K562 (cell line): ENCODE measurements around the gene TECPR1. TPM values are rescaled to one million over a fixed set of nuclear protein-coding genes. Genes with fewer than 3 reads are reported as not detected.

Experiments
- ATAC-seq: fragments of 200-7000 bp; cut with Tn5 transposase; 3 replicates; pipeline ENCODE4 v1.9.1; 2020; ENCODE audit warnings: moderate library complexity
- BruUV-seq: library from RNA; stranded (reverse); fragments of 400-500 nt; replicated peaks from 2 replicates; lab custom pipeline; 2021; lab: Mats Ljungman, UMichigan
- CTCF ChIA-PET: fragments of 300-600 bp; formaldehyde crosslinking; extraction: SDS; loops from one replicate; lab custom pipeline; 2021; ENCODE audit warnings: low intra/inter-chr PET ratio; lab: Yijun Ruan, JAX
- POLR2A ChIA-PET: fragments of 300-600, 350-650 bp; sonication (Branson Sonifier 250); formaldehyde crosslinking; extraction: SDS; loops from one replicate; lab custom pipeline; 2021; ENCODE audit warnings: antibody characterized with exemption, inconsistent platforms; lab: Yijun Ruan, JAX
- DNase-seq, 4 experiments: peaks; one replicate each; pipeline versions ENCODE4 v3.0.0 to v3.0.0-alpha.2; 2011 to 2018; ENCODE audit warnings: low spot score in 3 of 4, mixed read lengths in 3 of 4; ENCODE audit errors: extremely low read depth in 1 of 4
- FAIRE-seq: peaks from 2 replicates; lab custom pipeline; 2011; peaks lifted over from hg19 to GRCh38; lab: Jason Lieb, UNC
- H2AFZ ChIP-seq: 2 replicates; pipeline ENCODE4 v1.6.0; 2011; ENCODE audit warnings: low read depth, low read length, control low read depth, inconsistent platforms
- H3K27ac ChIP-seq: fragments of 200-600 bp; 3 replicates; pipeline ENCODE4 v1.8.0; 2011; ENCODE audit warnings: low read depth, mild to moderate bottlenecking, control low read depth, inconsistent platforms, low read length, moderate library complexity, mixed read lengths; ENCODE audit errors: extremely low read depth
- H3K27me3 ChIP-seq, 2 experiments: fragments of 300-600 bp in 1 of 2; 2 replicates in 1 of 2; 3 replicates in 1 of 2; pipeline versions ENCODE4 v1.6.0 to v1.8.0; 2011; ENCODE audit warnings: inconsistent platforms in 2 of 2, low read length in 2 of 2, mild to moderate bottlenecking in 1 of 2, mixed read lengths in 1 of 2, moderate library complexity in 1 of 2; ENCODE audit not compliant: control insufficient read depth in 2 of 2, insufficient read depth in 2 of 2
- H3K36me3 ChIP-seq: fragments of 300-600 bp; 3 replicates; pipeline ENCODE4 v1.8.0; 2011; ENCODE audit warnings: mild to moderate bottlenecking, low read length, inconsistent platforms; ENCODE audit not compliant: control insufficient read depth, insufficient read depth
- H3K4me1 ChIP-seq, 2 experiments: fragments of 200-600 bp in 1 of 2; replicated peaks in 1 of 2; 2 replicates in 1 of 2; 3 replicates in 1 of 2; pipeline versions ENCODE4 v1.5.1 to v1.8.0; 2011; ENCODE audit warnings: inconsistent platforms in 2 of 2, low read length in 2 of 2, mild to moderate bottlenecking in 1 of 2, mixed read lengths in 1 of 2, moderate library complexity in 1 of 2; ENCODE audit not compliant: control insufficient read depth in 2 of 2, insufficient read depth in 2 of 2
- H3K4me2 ChIP-seq: 2 replicates; pipeline ENCODE4 v1.6.1; 2011; ENCODE audit warnings: low read length, control low read depth, inconsistent platforms, mixed read lengths; ENCODE audit not compliant: insufficient read depth
- H3K4me3 ChIP-seq: fragments of 200-600 bp; sonication (generic), shearing (Covaris generic); 2 replicates; pipeline ENCODE4 v1.5.1; 2016; ENCODE audit warnings: control low read depth, inconsistent platforms
- H3K79me2 ChIP-seq: fragments of 200-600 bp; 3 replicates; pipeline ENCODE4 v1.8.0; 2011; ENCODE audit warnings: low read length, inconsistent platforms; ENCODE audit not compliant: control insufficient read depth, insufficient read depth
- H3K9ac ChIP-seq, 2 experiments: 2 replicates each; pipeline versions ENCODE4 v1.6.0 to v1.6.1; 2011; ENCODE audit warnings: low read depth in 2 of 2, low read length in 2 of 2, control low read depth in 1 of 2, inconsistent platforms in 1 of 2, mild to moderate bottlenecking in 1 of 2, mixed read lengths in 1 of 2; ENCODE audit not compliant: insufficient read depth in 1 of 2
- H3K9me1 ChIP-seq: one replicate; pipeline ENCODE4 v1.6.0; 2011; ENCODE audit warnings: inconsistent platforms, mild to moderate bottlenecking, low read length, moderate library complexity; ENCODE audit not compliant: control insufficient read depth, insufficient read depth
- H3K9me3 ChIP-seq: replicated peaks from 2 replicates; pipeline ENCODE4 v1.5.1; 2011; ENCODE audit warnings: low read depth, low read length, inconsistent platforms; ENCODE audit not compliant: control insufficient read depth, insufficient read depth
- H4K20me1 ChIP-seq: replicated peaks from 2 replicates; pipeline ENCODE4 v1.6.1; 2011; ENCODE audit warnings: low read length, inconsistent platforms, mixed read lengths; ENCODE audit not compliant: control insufficient read depth, insufficient read depth
- FOXA3 ChIP-seq, 2 experiments: fragments of 450-650 bp in 1 of 2; sonication (generic) in 1 of 2; formaldehyde crosslinking; IDR thresholded peaks in 1 of 2; conservative IDR thresholded peaks in 1 of 2; 2 replicates each; pipeline versions ENCODE4 v1.4.0 to v1.8.0; 2020 to 2022; ENCODE audit warnings: mild to moderate bottlenecking in 2 of 2, missing genetic modification reagents in 1 of 2
- JUN ChIP-seq, 2 experiments: sonication (generic) in 1 of 2; formaldehyde crosslinking in 1 of 2; IDR thresholded peaks; 2 replicates each; pipeline versions ENCODE4 v1.6.1 to v1.8.0; 2012 to 2022; ENCODE audit warnings: borderline replicate concordance in 2 of 2, mild to moderate bottlenecking in 2 of 2, improper control_type of control experiment in 1 of 2, low read depth in 1 of 2, low read length in 1 of 2, missing genetic modification reagents in 1 of 2
- KLF13 ChIP-seq: fragments of 450-650 bp; IDR thresholded peaks from 2 replicates; pipeline ENCODE4 v1.6.1; 2016; ENCODE audit warnings: missing genetic modification characterization, low read depth, mild to moderate bottlenecking, missing compliant biosample characterization, moderate library complexity, borderline replicate concordance
- MTF1 ChIP-seq: fragments of 250-450 bp; sonication (Bioruptor Pico); IDR thresholded peaks from 2 replicates; pipeline ENCODE4 v1.9.0; 2021; ENCODE audit warnings: moderate library complexity, mild to moderate bottlenecking, inconsistent platforms, borderline replicate concordance
- U2AF2 ChIP-seq: fragments of 200-400 bp; formaldehyde crosslinking; optimal IDR thresholded peaks from 2 replicates; pipeline ENCODE3; 2017; ENCODE audit warnings: low read depth, mild to moderate bottlenecking, low read length
- ZNF121 ChIP-seq: sonication (generic); formaldehyde crosslinking; conservative IDR thresholded peaks from 2 replicates; pipeline ENCODE4 v1.8.0; 2022; ENCODE audit warnings: missing genetic modification reagents
- ZNF589 ChIP-seq: fragments of 200-800 bp; sonication (Bioruptor generic); IDR thresholded peaks from 2 replicates; pipeline ENCODE4 v1.6.1; 2016; ENCODE audit warnings: low read depth, missing genetic modification characterization, missing compliant biosample characterization
- ZNF79 ChIP-seq: fragments of 250-450 bp; sonication (Bioruptor Pico); IDR thresholded peaks from 2 replicates; pipeline ENCODE4 v1.4.0; 2020; ENCODE audit warnings: low read depth, mild to moderate bottlenecking, moderate library complexity
- WGBS: fragments of 100-300 bp; shearing (Covaris generic); methylation state at CpG from one replicate; pipeline ENCODE4 v1.1.6; 2016; ENCODE audit warnings: low coverage, mixed read lengths; ENCODE audit not compliant: insufficient coverage; ENCODE audit errors: missing lambda C conversion rate; 5-methylcytosine and 5-hydroxymethylcytosine counted together
- in situ Hi-C: fragments of 300-500 bp; cut with MboI; formaldehyde crosslinking; loops from 4 replicates; pipeline ENCODE4 v1.15.0; 2018; ENCODE audit warnings: inconsistent platforms, mixed read lengths
- intact Hi-C: fragments of 100-400 bp; cut with micrococcal nuclease; formaldehyde crosslinking; loops from 2 replicates; pipeline ENCODE4 v1.14.2; 2022
- polyA plus RNA-seq, 8 experiments: library from polyadenylated mRNA; depleted of rRNA in 4 of 8; stranded (reverse) in 5 of 8; unstranded in 3 of 8; fragments of >200 nt; fragmentation: Nextera tagmentation in 2 of 8; fragmentation: Illumina TruSeq in 1 of 8; extraction: Ambion mirVana in 2 of 8; extraction: Trizol in 1 of 8; gene quantifications; 2 replicates each; pipeline versions ENCODE4 v1.2.1 to v1.2.3, GENCODE V29; 2011 to 2014; ENCODE audit warnings: inconsistent platforms in 1 of 8, missing spikeins in 1 of 8
- total RNA-seq, 7 experiments: library from RNA; depleted of rRNA in 6 of 7; stranded (reverse); fragments of >200 nt in 6 of 7; fragmentation: Illumina TruSeq in 2 of 7; extraction: Trizol in 2 of 7; gene quantifications; 2 replicates each; pipeline versions ENCODE4 v1.2.1 to v1.2.3, GENCODE V29; 2011 to 2021; ENCODE audit warnings: low replicate concordance in 1 of 7

TECPR1 gene
- total and polyA plus RNA-seq, 9 of the 15 experiments (the other 6 are each of a cell fraction or from before 2014, with no cell fraction given): 0.17 to 15.0 (median 2.2) TPM

DNA sequence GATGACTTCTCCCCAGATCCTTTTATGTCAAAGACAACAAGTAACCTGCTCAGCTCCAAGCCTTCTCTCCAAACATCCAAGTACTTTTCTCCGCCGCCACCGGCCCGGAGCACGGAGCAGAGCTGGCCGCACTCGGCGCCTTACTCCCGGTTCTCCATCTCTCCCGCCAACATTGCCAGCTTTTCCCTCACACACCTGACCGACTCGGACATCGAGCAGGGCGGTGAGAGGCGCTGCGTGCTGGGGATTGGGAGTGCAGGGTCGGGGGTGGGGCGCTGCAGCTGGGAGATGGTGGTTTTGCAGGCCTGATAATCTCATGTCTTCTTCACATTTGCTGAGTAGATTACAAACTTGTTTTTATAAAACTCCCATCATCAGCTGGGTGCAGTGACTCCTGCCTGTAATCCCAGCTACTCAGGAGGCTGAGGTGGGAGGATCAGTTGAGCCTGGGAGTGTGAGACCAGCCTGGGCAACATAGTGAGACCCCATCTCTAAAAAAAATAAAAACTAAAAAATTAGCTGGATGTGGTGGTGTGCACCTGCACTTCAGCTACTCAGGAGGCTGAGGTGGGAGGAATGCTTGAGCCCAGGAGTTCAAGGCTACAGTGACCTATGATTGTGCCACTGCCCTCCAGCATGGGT, 47.9 kb downstream of the TECPR1 start:
- ATAC-seq (no peak), DNase-seq (no peak), FAIRE-seq (no peak)
- H3K4me2 ChIP-seq: no peak overlapping the region
- no peak overlapping the region for H2AFZ ChIP-seq
- no peak overlapping the region for H3K4me3 ChIP-seq
- H4K20me1 ChIP-seq: no peaks in the 10 kb centered on the region
- CTCF ChIA-PET: no interaction called here
- no peaks in the 10 kb centered on the region for H3K27me3 ChIP-seq
- no peak overlapping the region for H3K9ac ChIP-seq
- POLR2A ChIA-PET: no interaction called here
- TF ChIP-seq ZNF121 (CRISPR knock-in tag) (peak; percentile 62; the same call in 1 of the 2 replicates), MTF1 (CRISPR knock-in tag) (no peak)
- BruUV-seq: no TSS peak
- no peaks in the 10 kb centered on the region for H3K9me3 ChIP-seq
- WGBS: 89% methylated on average over 14 of the region's 18 CpGs
- H3K4me1 ChIP-seq: peaks cover 0 to 23% of the 10 kb centered on the region in 2 experiments; a peak in 2 of 5 replicates
- in situ Hi-C loops: no loop called here
- intact Hi-C loops: no loop called here
- no peak overlapping the region for H3K27ac ChIP-seq
- no peaks in the 10 kb centered on the region for H3K79me2 ChIP-seq
- peaks cover 42% of the 10 kb centered on the region; the same call in 1 of the 3 replicates for H3K36me3 ChIP-seq
- no peaks in the 10 kb centered on the region for H3K9me1 ChIP-seq

DNA sequence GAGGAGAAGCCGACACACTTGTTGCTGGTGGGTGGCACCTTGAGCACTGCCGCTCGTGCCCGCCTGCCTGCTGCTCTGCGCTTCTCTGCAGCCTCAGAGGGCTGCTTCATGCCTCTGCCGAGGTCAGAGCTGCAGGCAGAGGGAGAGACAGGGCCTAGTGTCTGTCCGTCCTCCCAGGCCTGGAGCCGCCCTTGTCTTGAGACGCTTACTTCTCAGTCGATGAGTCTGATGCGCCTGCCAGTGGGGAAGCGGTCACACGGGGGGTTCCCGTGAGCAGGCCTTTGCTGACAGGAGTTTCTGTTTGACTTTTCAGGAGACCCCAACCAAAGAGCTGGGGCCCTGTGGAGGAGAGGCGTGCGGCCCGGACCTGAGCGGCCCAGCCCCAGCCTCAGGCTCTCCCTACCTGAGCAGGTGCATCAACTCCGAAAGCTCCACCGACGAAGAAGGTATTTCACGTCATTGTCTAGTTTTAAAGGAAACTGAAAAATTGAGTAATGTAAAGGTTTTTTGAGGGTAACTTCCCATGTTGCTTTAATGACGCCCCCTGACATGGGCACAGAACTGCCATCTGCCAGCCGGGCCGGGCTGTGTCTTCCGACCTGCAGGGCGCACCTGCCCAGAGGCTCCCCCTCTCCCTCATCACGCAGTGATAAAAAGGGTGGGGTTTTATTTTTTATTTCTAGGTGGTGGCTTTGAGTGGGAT, 48.6 kb downstream of the TECPR1 start:
- Histone ChIP-seq H3K27ac (no peak overlapping the region), H2AFZ (no peak overlapping the region), H3K4me2 (no peak overlapping the region), H3K36me3 (peaks cover 38% of the 10 kb centered on the region; the same call in 1 of the 3 replicates), H3K4me3 (no peak overlapping the region), H3K27me3 (no peaks in the 10 kb centered on the region), H4K20me1 (no peaks in the 10 kb centered on the region), H3K79me2 (no peaks in the 10 kb centered on the region), H3K9ac (peak overlapping the region in 1 of 2 experiments; percentile 2; a peak in 1 of 4 replicates), H3K9me3 (no peaks in the 10 kb centered on the region), H3K9me1 (no peaks in the 10 kb centered on the region)
- no TSS peak for BruUV-seq
- WGBS: 93% methylated on average over 23 of the region's 28 CpGs
- ChIA-PET POLR2A (no interaction called here), CTCF (no interaction called here)
- intact Hi-C loops (no loop called here), in situ Hi-C loops (no loop called here)
- DNase-seq (no peak), ATAC-seq (no peak), FAIRE-seq (no peak)
- TF ChIP-seq ZNF589 (CRISPR knock-in tag) (no peak), U2AF2 (no peak), FOXA3 (CRISPR knock-in tag; conservative IDR thresholded peaks at IDR 0.05 in 1 of 2, IDR thresholded peaks at IDR 0.05 in 1 of 2) (no peak), KLF13 (tag) (no peak), JUN (IDR thresholded peaks at IDR 0.05; ENCODE audit: borderline replicate concordance, low read depth, low read length) (no peak), JUN (CRISPR knock-in tag; IDR thresholded peaks at IDR 0.05; ENCODE audit: borderline replicate concordance) (no peak), ZNF79 (no peak)
- TF ChIP-seq, all 486 proteins: peak for 0
- H3K4me1 ChIP-seq: peaks cover 0 to 23% of the 10 kb centered on the region in 2 experiments; a peak in 2 of 5 replicates
